GM12801 (cell line): ENCODE results near the gene MAML1.

Experiments
- TF ChIP-seq, protein P1 (sequence below): IDR thresholded peaks from one replicate; pipeline ENCODE4 v1.5.1; 2011; ENCODE audit warnings: control low read depth; ENCODE audit not compliant: insufficient read length; ENCODE audit errors: extremely low read depth

Gene MAML1

GRCh38 chr5:179762781-179763176, 30.2 kb downstream of the MAML1 start:
- TF ChIP-seq, protein P1, sequence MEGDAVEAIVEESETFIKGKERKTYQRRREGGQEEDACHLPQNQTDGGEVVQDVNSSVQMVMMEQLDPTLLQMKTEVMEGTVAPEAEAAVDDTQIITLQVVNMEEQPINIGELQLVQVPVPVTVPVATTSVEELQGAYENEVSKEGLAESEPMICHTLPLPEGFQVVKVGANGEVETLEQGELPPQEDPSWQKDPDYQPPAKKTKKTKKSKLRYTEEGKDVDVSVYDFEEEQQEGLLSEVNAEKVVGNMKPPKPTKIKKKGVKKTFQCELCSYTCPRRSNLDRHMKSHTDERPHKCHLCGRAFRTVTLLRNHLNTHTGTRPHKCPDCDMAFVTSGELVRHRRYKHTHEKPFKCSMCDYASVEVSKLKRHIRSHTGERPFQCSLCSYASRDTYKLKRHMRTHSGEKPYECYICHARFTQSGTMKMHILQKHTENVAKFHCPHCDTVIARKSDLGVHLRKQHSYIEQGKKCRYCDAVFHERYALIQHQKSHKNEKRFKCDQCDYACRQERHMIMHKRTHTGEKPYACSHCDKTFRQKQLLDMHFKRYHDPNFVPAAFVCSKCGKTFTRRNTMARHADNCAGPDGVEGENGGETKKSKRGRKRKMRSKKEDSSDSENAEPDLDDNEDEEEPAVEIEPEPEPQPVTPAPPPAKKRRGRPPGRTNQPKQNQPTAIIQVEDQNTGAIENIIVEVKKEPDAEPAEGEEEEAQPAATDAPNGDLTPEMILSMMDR: no peak

DNA sequence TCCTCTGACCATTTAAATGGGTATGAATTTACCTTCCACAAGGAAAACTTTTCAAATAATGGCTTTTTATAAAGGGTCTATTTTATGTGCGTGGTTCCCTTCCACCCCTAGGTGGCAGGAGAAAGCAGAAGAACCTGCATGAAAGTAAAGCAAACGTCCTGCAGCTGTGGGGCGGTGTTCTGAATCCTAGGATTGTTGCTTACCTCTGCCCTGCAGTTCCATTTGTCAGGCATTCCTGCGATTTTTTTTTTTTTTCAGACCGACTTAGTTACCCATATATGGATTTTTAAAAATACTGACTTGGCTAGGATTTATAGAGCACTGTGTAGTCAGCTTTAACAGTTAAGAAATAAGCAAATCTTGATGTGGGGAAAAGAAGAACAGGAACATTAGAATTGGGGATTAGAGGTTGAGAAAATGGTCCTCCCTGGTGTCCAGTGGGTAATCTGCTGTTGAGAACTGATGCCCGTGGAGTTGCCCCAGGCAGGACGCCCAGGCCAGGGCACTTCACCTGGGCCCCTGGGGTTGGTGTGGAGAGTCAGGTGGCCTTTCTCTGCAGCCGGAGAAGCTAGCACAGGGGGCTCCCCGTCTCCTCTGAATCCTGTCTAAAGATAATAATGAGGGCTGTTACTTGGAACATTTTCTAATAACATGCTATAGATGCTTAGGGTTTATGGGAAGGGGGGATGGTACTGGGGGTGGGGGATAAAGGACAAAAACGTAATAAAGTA, 30.8 kb downstream of the MAML1 start:
- TF ChIP-seq, protein P1: peak; percentile 25

DNA sequence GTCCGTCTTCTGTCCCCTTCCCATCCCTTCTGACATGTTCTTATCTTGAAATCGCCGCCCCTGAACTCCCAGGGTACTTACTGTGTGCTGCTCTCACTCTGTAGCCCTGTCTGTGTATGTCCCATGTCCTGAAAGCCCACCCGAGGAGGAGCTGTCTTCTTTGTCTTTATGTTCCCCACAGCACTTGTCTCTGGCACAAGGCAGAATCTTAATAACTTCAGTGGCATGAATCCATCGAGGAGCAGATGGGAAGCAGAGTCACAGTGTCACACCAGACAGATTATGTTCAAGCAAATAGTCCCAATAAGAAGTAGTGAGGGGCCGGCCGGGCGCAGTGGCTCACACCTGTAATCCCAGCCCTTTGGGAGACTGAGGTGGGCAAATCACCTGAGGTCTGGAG, 31.4 kb downstream of the MAML1 start:
- TF ChIP-seq, protein P1: no peak

DNA sequence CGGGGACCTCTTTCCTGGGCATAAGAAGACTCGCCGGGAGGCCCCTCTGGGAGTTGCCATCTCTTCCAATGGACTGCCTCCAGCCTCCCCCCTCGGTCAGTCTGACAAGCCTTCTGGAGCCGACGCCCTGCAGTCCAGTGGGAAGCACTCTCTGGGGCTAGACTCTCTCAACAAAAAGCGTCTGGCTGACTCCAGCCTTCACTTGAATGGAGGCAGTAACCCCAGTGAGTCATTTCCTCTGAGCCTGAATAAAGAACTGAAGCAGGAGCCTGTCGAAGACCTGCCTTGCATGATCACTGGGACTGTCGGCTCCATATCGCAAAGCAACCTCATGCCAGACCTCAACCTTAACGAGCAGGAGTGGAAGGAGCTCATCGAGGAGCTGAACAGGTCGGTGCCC, 32.8 kb downstream of the MAML1 start:
- TF ChIP-seq, protein P1: no peak

DNA sequence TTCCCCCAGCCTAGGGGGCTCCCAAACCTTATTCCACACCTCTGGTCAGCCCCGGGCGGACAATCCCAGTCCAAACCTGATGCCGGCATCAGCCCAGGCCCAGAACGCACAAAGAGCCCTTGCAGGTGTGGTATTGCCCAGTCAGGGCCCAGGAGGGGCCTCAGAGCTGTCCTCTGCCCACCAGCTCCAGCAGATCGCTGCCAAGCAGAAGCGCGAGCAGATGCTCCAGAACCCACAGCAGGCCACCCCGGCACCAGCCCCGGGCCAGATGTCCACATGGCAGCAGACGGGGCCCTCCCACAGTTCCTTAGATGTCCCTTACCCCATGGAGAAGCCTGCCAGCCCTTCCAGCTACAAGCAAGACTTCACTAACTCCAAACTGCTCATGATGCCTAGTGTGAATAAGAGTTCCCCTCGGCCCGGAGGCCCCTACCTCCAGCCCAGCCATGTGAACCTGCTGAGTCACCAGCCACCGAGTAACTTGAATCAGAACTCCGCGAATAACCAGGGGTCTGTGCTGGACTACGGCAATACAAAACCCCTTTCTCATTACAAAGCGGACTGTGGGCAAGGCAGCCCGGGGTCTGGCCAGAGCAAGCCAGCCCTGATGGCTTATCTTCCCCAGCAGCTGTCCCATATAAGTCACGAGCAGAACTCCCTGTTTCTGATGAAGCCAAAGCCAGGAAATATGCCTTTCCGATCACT, 33.6 kb downstream of the MAML1 start:
- TF ChIP-seq, protein P1: no peak

- TF ChIP-seq, protein P1: no peak
Measured at GRCh38 chr5:179766726-179767455, 34.3 kb downstream of the MAML1 start.

DNA sequence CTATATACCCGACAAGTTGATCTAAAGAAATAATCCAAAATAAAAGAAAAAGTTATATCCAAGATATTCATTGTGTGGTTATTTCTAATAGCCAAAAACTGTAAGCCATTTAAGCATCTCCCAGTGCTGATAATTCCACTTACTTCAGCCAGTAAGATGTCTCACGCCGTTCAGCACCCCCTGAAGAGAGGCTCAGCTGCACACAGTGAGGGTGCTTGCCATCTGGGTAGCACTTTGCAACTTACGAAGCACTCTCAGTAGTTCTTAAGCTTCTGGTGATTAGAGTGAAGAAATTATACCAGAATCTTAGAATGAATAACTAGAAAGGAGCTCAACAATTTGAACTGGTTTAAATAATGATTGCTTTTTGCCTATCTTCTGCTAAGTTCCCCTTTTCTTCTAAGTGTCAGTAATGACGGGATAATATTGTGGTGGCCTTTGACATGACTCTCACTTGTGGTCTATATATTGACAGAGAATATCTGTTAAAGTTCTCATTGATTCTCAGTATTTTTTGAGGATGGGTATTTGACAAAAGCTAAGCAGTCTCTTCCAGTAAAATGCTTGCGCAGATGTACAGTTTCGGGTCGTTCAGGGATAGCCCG, 35.0 kb downstream of the MAML1 start:
- TF ChIP-seq, protein P1: no peak
